DND-41 (cell line): ENCODE measurements around the gene TBC1D13.
"Not testable (repeated sequence)": the region's sequence is repeated elsewhere in the genome, so short reads cannot be mapped to it uniquely, and the experiment has no call there.

Experiments
- ATAC-seq: fragments of 200-7000 bp; cut with Tn5 transposase; 3 replicates; pipeline ENCODE4 v1.9.1; 2021; ENCODE audit warnings: low read depth; ENCODE audit not compliant: insufficient read depth
- DNase-seq: peaks from one replicate; pipeline ENCODE4 v3.0.0-alpha.2; 2020
- H2AFZ ChIP-seq: 2 replicates; pipeline ENCODE4 v1.6.0; 2012; ENCODE audit warnings: low read depth, low read length
- H3K27ac ChIP-seq: 2 replicates; pipeline ENCODE4 v1.5.1; 2012; ENCODE audit warnings: low read length, inconsistent platforms
- H3K27me3 ChIP-seq: fragments of 200-600 bp; sonication (generic); 2 replicates; pipeline ENCODE4 v1.6.0; 2012; ENCODE audit warnings: low read length, mild to moderate bottlenecking, inconsistent platforms; ENCODE audit not compliant: insufficient read depth, poor library complexity
- H3K36me3 ChIP-seq: 2 replicates; pipeline ENCODE4 v1.5.1; 2012; ENCODE audit warnings: low read length, inconsistent platforms; ENCODE audit not compliant: insufficient read depth
- H3K4me1 ChIP-seq: 2 replicates; pipeline ENCODE4 v1.5.1; 2012; ENCODE audit warnings: mild to moderate bottlenecking, low read length; ENCODE audit not compliant: insufficient read depth
- H3K4me2 ChIP-seq: 2 replicates; pipeline ENCODE4 v1.6.0; 2012; ENCODE audit warnings: mild to moderate bottlenecking, moderate library complexity, low read length, inconsistent platforms; ENCODE audit not compliant: insufficient read depth
- H3K4me3 ChIP-seq, 2 experiments: fragments of 200-600 bp in 1 of 2; shearing (Covaris generic) in 1 of 2; 2 replicates each; pipeline ENCODE4 v1.5.1; 2012 to 2016; ENCODE audit warnings: inconsistent platforms in 2 of 2, low read length in 2 of 2, mild to moderate bottlenecking in 2 of 2, low read depth in 1 of 2, moderate library complexity in 1 of 2
- H3K79me2 ChIP-seq: 2 replicates; pipeline ENCODE4 v1.6.0; 2012; ENCODE audit warnings: low read length, inconsistent platforms; ENCODE audit not compliant: insufficient read depth
- H3K9ac ChIP-seq: 2 replicates; pipeline ENCODE4 v1.6.0; 2012; ENCODE audit warnings: low read depth, mild to moderate bottlenecking, inconsistent platforms, low read length, moderate library complexity
- H3K9me3 ChIP-seq: 2 replicates; pipeline ENCODE4 v1.5.1; 2012; ENCODE audit warnings: low read length, moderate library complexity, mild to moderate bottlenecking, inconsistent platforms; ENCODE audit not compliant: insufficient read depth, severe bottlenecking
- H4K20me1 ChIP-seq: 2 replicates; pipeline ENCODE4 v1.6.0; 2012; ENCODE audit warnings: low read length; ENCODE audit not compliant: insufficient read depth
- CTCF ChIP-seq: IDR thresholded peaks from 2 replicates; pipeline ENCODE4 v1.5.1; 2012; ENCODE audit warnings: borderline replicate concordance, low read length, moderate library complexity, mild to moderate bottlenecking; ENCODE audit not compliant: poor library complexity, severe bottlenecking; ENCODE audit errors: extremely low read depth
- EZH2 ChIP-seq: IDR thresholded peaks from 3 replicates; pipeline ENCODE4 v1.6.1; 2012; ENCODE audit warnings: borderline replicate concordance, low read depth, mild to moderate bottlenecking, moderate library complexity, low read length, inconsistent platforms; ENCODE audit not compliant: severe bottlenecking

TBC1D13 gene

GRCh38 chr9:128841694-128842492, 54.8 kb downstream of the TBC1D13 start:
- Histone ChIP-seq H4K20me1 (no peaks in the 10 kb centered on the region), H3K36me3 (peaks cover 9% of the 10 kb centered on the region; the same call in 1 of the 2 replicates), H3K27me3 (no peaks in the 10 kb centered on the region), H3K9ac (no peak overlapping the region), H3K27ac (no peak overlapping the region), H3K9me3 (no peaks in the 10 kb centered on the region), H3K4me3 (no peak overlapping the region), H3K4me1 (no peaks in the 10 kb centered on the region), H2AFZ (no peak overlapping the region), H3K79me2 (no peaks in the 10 kb centered on the region), H3K4me2 (no peak overlapping the region)
- TF ChIP-seq CTCF (no peak), EZH2 (no peak)
- ATAC-seq, result no peak
- DNase-seq, result no peak

DNA sequence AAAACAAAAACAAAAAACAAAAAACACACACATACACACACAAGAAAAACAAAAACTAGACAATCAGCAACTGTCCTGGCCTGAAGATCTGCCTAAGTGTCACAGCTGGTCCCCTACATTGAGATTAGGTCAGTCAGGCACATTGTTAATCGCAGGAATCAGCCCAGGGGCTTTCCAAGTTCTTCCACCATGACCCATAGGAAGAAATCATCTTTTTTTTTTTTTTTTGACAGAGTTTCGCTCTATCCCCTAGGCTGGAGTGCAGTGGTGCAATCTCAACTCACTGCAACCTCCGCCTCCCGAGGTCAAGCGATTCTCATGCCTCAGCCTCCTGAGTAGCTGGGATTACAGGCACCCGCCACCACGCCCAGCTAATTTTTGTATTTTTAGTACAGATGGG, 56.1 kb downstream of the TBC1D13 start:
- H3K27ac ChIP-seq, H2AFZ ChIP-seq, H3K27me3 ChIP-seq, H3K4me2 ChIP-seq, H3K4me3 ChIP-seq, ATAC-seq, H4K20me1 ChIP-seq, H3K36me3 ChIP-seq, DNase-seq, H3K4me1 ChIP-seq, H3K79me2 ChIP-seq, H3K9me3 ChIP-seq, H3K9ac ChIP-seq: not testable (repeated sequence)

DNA sequence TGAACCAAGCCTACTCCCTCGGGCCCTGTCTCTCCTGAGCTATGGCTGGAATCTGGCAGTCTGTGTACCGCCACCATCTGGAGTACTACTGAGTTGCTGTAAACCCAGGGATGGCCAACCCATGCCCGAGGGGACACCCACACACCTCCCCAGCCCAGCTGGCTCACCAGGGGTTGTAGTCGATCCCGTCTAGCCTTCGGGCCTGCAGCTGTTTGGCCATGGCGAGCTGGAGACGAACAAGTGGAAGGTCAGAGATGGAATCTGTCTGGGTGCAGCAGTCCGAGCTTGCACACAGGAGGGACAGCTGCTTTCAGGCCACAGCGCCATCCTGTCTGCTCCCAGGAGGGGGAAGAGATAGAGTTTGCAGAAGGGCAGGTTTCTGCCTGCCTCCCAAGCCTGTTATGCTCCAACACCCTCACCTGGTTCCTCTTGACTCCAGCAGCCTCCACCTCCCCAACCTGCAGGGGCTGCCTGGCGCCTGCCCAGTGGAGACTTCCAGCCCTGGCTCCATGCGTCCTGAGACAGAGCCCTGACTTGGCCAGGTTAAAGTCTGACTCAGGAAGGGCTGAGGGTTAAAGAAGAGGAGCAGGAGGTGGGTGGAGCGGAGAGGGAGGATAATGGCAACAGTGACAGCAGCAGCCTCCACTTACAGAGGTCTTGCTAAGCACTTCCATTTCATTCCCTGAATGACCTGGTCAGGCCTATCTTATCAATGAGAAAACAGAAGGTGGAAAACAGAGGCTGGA, 58.3 kb downstream of the TBC1D13 start:
- no peak overlapping the region for H3K27ac ChIP-seq
- H3K4me2 ChIP-seq, result no peak overlapping the region
- ATAC-seq, result no peak
- no peaks in the 10 kb centered on the region for H3K79me2 ChIP-seq
- no peaks in the 10 kb centered on the region for H3K4me1 ChIP-seq
- no peak overlapping the region for H3K9ac ChIP-seq
- H3K27me3 ChIP-seq, result no peaks in the 10 kb centered on the region
- H3K4me3 ChIP-seq, result no peak overlapping the region
- H3K36me3 ChIP-seq, result peaks cover 3% of the 10 kb centered on the region; the same call in 1 of the 2 replicates
- DNase-seq, result no peak
- H3K9me3 ChIP-seq, result no peaks in the 10 kb centered on the region
- no peaks in the 10 kb centered on the region for H4K20me1 ChIP-seq
- TF ChIP-seq CTCF (no peak), EZH2 (no peak)
- H2AFZ ChIP-seq, result no peak overlapping the region

GRCh38 chr9:128846680-128847030, 59.6 kb downstream of the TBC1D13 start:
- Histone ChIP-seq H3K4me3 (no peak overlapping the region), H2AFZ (no peak overlapping the region), H4K20me1 (no peaks in the 10 kb centered on the region), H3K27me3 (no peaks in the 10 kb centered on the region), H3K27ac (no peak overlapping the region), H3K9ac (no peak overlapping the region), H3K79me2 (no peaks in the 10 kb centered on the region), H3K4me2 (no peak overlapping the region), H3K9me3 (peaks cover 3% of the 10 kb centered on the region), H3K36me3 (peaks cover 3% of the 10 kb centered on the region; the same call in 1 of the 2 replicates), H3K4me1 (no peaks in the 10 kb centered on the region)
- no peak for ATAC-seq
- TF ChIP-seq CTCF (no peak), EZH2 (no peak)
- no peak for DNase-seq
